Aorta (tissue), 5 donors: Measurements from ENCODE around the gene CDK15. TPM values are rescaled to one million over a fixed set of nuclear protein-coding genes. Genes with fewer than 3 reads are reported as not detected.
"Not testable (repeated sequence)": the region's sequence is repeated elsewhere in the genome, so short reads cannot be mapped to it uniquely, and the experiment has no call there.

Source experiments
- ATAC-seq: fragments of 200-7000 bp; cut with Tn5 transposase; one replicate; pipeline ENCODE4 v1.9.1; 2022; ENCODE audit warnings: moderate library complexity; ENCODE audit not compliant: low FRiP score
- DNase-seq, 2 donors: peaks; one replicate each; pipeline ENCODE4 v3.0.0-alpha.2; 2020
- H3K27ac ChIP-seq, 2 donors: one replicate each; pipeline ENCODE4 v1.5.1; 2013; ENCODE audit warnings: low read length in 2 of 2, mild to moderate bottlenecking in 2 of 2, moderate library complexity in 2 of 2, control low read depth in 1 of 2, inconsistent platforms in 1 of 2, low read depth in 1 of 2
- H3K27me3 ChIP-seq, 2 donors: one replicate each; pipeline ENCODE4 v1.6.1; 2013; ENCODE audit warnings: control low read depth in 1 of 2, low read length in 1 of 2, mild to moderate bottlenecking in 1 of 2, moderate library complexity in 1 of 2; ENCODE audit not compliant: insufficient read depth in 2 of 2, control insufficient read depth in 1 of 2
- H3K36me3 ChIP-seq, 2 donors: one replicate each; pipeline ENCODE4 v1.6.1; 2013; ENCODE audit warnings: control low read depth in 1 of 2, low read length in 1 of 2, mild to moderate bottlenecking in 1 of 2; ENCODE audit not compliant: insufficient read depth in 2 of 2, control insufficient read depth in 1 of 2
- H3K4me1 ChIP-seq, 2 donors: one replicate each; pipeline ENCODE4 v1.6.1; 2013; ENCODE audit warnings: low read length in 2 of 2, control low read depth in 1 of 2, mild to moderate bottlenecking in 1 of 2, moderate library complexity in 1 of 2; ENCODE audit not compliant: insufficient read depth in 2 of 2, control insufficient read depth in 1 of 2
- H3K4me3 ChIP-seq, 2 donors: one replicate each; pipeline ENCODE4 v1.5.1; 2013; ENCODE audit warnings: low read length in 2 of 2, control low read depth in 1 of 2, mild to moderate bottlenecking in 1 of 2
- H3K9me3 ChIP-seq: one replicate; pipeline ENCODE4 v1.6.1; 2013; ENCODE audit warnings: mild to moderate bottlenecking, low read length; ENCODE audit not compliant: control insufficient read depth
- WGBS, 2 donors: extraction: QIAGEN DNeasy Blood & Tissue Kit; methylation state at CpG; one replicate each; pipeline ENCODE4 v1.1.7; 2013; 5-methylcytosine and 5-hydroxymethylcytosine counted together
- intact Hi-C, 2 donors: fragments of 100-400 bp; cut with DNase I; formaldehyde crosslinking; loops; one replicate each; pipeline versions ENCODE4 v1.14.2 to v1.15.0; 2022
- polyA plus RNA-seq, 2 donors: library from polyadenylated mRNA; stranded (reverse); fragments of 200-250 nt; gene quantifications; one replicate each; pipeline ENCODE4 v1.2.3, GENCODE V29; 2013
- total RNA-seq, 2 donors: library from RNA; stranded (reverse); fragmentation: NEBNext Ultra II Directional; extraction: Animal tissue kit (Norgen Biotek cat#: 25700); gene quantifications; one replicate each; pipeline ENCODE4 v1.2.1, GENCODE V29; 2021
- donor health status: healthy with polysubstance abuse.
- donor health status: Bipolar disorder and iron deficiency.
- donor health status: DM: no; HTN: no; CAD: no.
- donor health status: DM: no; HTN: no; CAD: no.
- donor health status: DM: yes; HTN: yes; CAD: no.

CDK15 gene
- total and polyA plus RNA-seq, 4 donors = 0.56 to 7.7 (median 3.5) TPM

- Histone ChIP-seq H3K36me3 (no peaks in the 10 kb centered on the region), H3K4me3 (no peak overlapping the region), H3K9me3 (no peaks in the 10 kb centered on the region), H3K27ac (no peak overlapping the region), H3K27me3 (no peaks in the 10 kb centered on the region), H3K4me1 (peaks cover 2 to 5% of the 10 kb centered on the region in 2 donors)
- DNase-seq (no peak), ATAC-seq (no peak)
- intact Hi-C loops = loop anchor here in 1 of 2 donors (2.0 kb wide), 1 partner anchor 29 kb away; no protein-coding TSS in a partner anchor
- 92 to 95% methylated on average over 4 of the region's 4 CpGs for WGBS, 2 donors
These were observed 3.3 kb downstream of the CDK15 start for GRCh38 chr2:201809633-201810032.

- H3K9me3 ChIP-seq, DNase-seq, intact Hi-C loops, H3K27ac ChIP-seq, H3K36me3 ChIP-seq, H3K4me3 ChIP-seq, H3K27me3 ChIP-seq, H3K4me1 ChIP-seq, ATAC-seq: not testable (repeated sequence)
- WGBS, 2 donors = 93 to 94% methylated on average over 7 of the region's 7 CpGs
These were observed 4.3 kb downstream of the CDK15 start for GRCh38 chr2:201810604-201811003.

GRCh38 chr2:201813996-201814760, 7.8 kb downstream of the CDK15 start:
- intact Hi-C loops = no loop called here
- 85 to 89% methylated on average over 9 of the region's 9 CpGs for WGBS, 2 donors

GRCh38 chr2:201816657-201817575, 10.6 kb downstream of the CDK15 start:
- 90 to 93% methylated on average over 5 of the region's 5 CpGs for WGBS, 2 donors
- no peak overlapping the region for H3K27ac ChIP-seq
- DNase-seq (no peak), ATAC-seq (no peak)
- no peaks in the 10 kb centered on the region for H3K9me3 ChIP-seq
- no peak overlapping the region for H3K4me3 ChIP-seq
- no peaks in the 10 kb centered on the region for H3K27me3 ChIP-seq
- peaks cover 0 to 3% of the 10 kb centered on the region in 2 donors for H3K4me1 ChIP-seq
- intact Hi-C loops = no loop called here
- H3K36me3 ChIP-seq = no peaks in the 10 kb centered on the region

More at GRCh38 chr2:201813996-201814760, 7.8 kb downstream of the CDK15 start:
- DNase-seq = no peak
- Histone ChIP-seq H3K4me1 (peaks cover 0 to 2% of the 10 kb centered on the region in 2 donors), H3K4me3 (no peak overlapping the region), H3K27me3 (no peaks in the 10 kb centered on the region), H3K27ac (no peak overlapping the region), H3K36me3 (no peaks in the 10 kb centered on the region), H3K9me3 (no peaks in the 10 kb centered on the region)
- ATAC-seq = no peak

GRCh38 chr2:201820383-201821007, 14.2 kb downstream of the CDK15 start:
- no peak for ATAC-seq
- DNase-seq = no peak
- WGBS, 2 donors = 64 to 75% methylated on average over 4 of the region's 4 CpGs
- intact Hi-C loops = no loop called here
- no peaks in the 10 kb centered on the region for H3K9me3 ChIP-seq
- no peaks in the 10 kb centered on the region for H3K36me3 ChIP-seq
- no peaks in the 10 kb centered on the region for H3K27me3 ChIP-seq
- H3K4me1 ChIP-seq = peaks cover 6 to 7% of the 10 kb centered on the region in 2 donors
- no peak overlapping the region for H3K4me3 ChIP-seq
- no peak overlapping the region for H3K27ac ChIP-seq

- H3K4me3 ChIP-seq = no peak overlapping the region
These were observed 14.7 kb downstream of the CDK15 start for GRCh38 chr2:201821080-201821479.

GRCh38 chr2:201824212-201824611, 17.9 kb downstream of the CDK15 start:
- ATAC-seq = no peak
- H3K27ac ChIP-seq = no peak overlapping the region
- DNase-seq = no peak
- intact Hi-C loops = no loop called here
- WGBS, 2 donors = 94 to 95% methylated on average over 1 of the region's 1 CpG
- H3K27me3 ChIP-seq = no peaks in the 10 kb centered on the region
- H3K36me3 ChIP-seq = peaks cover 0 to 4% of the 10 kb centered on the region in 2 donors
- no peak overlapping the region for H3K4me3 ChIP-seq
- peaks cover 6 to 7% of the 10 kb centered on the region in 2 donors for H3K4me1 ChIP-seq
- H3K9me3 ChIP-seq = no peaks in the 10 kb centered on the region

More at GRCh38 chr2:201821080-201821479, 14.7 kb downstream of the CDK15 start:
- Histone ChIP-seq H3K27me3 (no peaks in the 10 kb centered on the region), H3K4me1 (peaks cover 6 to 7% of the 10 kb centered on the region in 2 donors), H3K36me3 (no peaks in the 10 kb centered on the region), H3K9me3 (no peaks in the 10 kb centered on the region), H3K27ac (no peak overlapping the region)
- 86 to 94% methylated on average over 5 of the region's 5 CpGs for WGBS, 2 donors
- ATAC-seq (no peak), DNase-seq (no peak)
- intact Hi-C loops = no loop called here

GRCh38 chr2:201827621-201828020, 21.3 kb downstream of the CDK15 start:
- Histone ChIP-seq H3K9me3 (no peaks in the 10 kb centered on the region), H3K27ac (no peak overlapping the region), H3K4me1 (peaks cover 0 to 7% of the 10 kb centered on the region in 2 donors), H3K36me3 (peaks cover 0 to 4% of the 10 kb centered on the region in 2 donors), H3K27me3 (no peaks in the 10 kb centered on the region), H3K4me3 (no peak overlapping the region)
- ATAC-seq (no peak), DNase-seq (no peak)
- intact Hi-C loops = no loop called here
- 92 to 95% methylated on average over 3 of the region's 3 CpGs for WGBS, 2 donors
